ENCODE results near the gene SMAD1.

- TF ChIP-seq CTCF (IDR thresholded peaks at IDR 0.05; ENCODE audit: low read depth, low read length, poor library complexity, severe bottlenecking) (no peak), EZH2phosphoT487 (IDR thresholded peaks at IDR 0.05; ENCODE audit: borderline replicate concordance, low read length) (no peak)
Observed at GRCh38 chr4:145484225-145484846, 2.7 kb downstream of the SMAD1 start.

Measured in DOHH2 (cell line).